Superior temporal gyrus (tissue), 1 donor: ENCODE results near the gene TRDMT1.

ENCODE experiments used
- DNase-seq: peaks from one replicate; pipeline ENCODE4 v3.0.0-alpha.2; 2016; ENCODE audit errors: extremely low spot score

TRDMT1 gene

DNA sequence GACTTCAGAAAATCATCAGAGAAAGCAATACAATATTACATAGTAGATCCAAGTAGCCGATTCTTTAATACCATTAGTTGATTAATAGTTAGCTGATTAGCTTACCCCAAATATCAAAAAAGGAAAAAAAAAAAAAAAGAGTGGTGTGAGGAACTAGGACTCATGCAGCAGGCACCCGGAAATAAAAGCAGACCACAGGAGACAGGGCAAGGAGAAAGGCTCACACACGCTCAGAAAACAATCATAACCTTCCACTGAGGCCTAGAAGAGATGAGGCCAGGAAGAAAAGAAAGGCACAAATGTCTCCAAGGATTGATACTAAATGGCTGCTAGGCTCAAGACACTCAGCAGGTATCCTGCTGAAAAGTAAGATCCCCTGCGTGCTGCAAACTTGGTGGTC, 25.9 kb downstream of the TRDMT1 start:
- no peak for DNase-seq

DNA sequence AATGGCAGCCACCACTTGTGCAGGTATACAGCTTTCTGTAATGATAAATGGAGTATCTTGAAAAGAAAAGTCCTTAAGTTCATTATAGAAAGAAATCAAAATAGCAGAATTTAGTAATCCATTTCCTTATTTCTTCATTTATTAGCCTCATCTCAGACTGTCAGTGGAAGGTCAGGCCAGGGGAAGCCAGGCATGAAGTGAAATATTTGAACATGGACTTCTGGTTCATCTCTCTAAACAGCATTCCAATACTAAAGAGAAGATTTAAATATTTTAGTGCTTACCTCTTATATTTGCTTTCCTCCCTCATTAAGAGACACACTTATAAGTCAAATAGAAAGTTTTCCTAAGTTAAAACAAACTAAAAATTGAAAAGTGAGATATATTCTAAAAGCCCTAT, 26.8 kb downstream of the TRDMT1 start:
- no peak for DNase-seq

DNA sequence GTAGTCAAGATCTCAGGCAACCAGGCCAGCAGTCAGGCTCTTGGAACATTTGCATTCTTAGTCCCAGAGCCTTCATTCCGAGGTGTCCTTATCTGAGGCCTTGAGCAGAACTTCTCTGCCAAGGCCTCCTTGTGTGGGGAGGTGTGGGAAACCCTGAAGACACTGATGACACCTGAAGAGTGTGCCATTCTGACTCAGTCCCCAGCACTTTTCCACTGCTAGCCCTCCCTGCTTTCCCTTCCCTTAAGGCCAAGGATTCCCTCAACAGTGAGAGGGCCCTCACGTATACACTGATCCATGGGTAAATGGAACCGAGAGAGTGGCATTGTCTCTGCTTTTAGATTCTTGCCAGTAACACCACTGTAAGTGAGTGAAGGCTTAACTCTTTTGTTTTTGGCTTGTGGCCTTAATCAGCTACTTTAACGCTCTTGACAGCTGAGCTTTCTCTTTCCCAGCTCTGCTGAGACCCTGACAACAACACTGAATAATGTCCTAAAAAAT, 30.3 kb downstream of the TRDMT1 start:
- no peak for DNase-seq

DNA sequence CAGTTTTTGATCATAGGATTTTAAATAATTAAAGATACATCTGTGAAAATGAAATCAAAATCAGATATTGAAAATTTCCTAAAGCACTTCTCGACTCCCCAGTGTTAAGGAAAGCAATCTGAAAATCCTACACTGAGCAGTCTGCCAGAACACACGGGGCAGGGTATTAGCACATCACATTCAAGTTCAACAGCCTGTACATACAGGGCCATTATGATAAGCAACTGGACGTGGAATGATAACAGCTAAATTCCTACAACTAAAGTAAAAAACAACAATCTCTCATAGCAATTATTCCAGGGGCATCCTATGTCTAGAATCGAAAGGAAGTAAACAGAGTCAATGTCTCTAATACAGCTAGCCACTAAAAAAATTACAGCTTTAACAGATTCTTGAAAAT, 31.7 kb downstream of the TRDMT1 start:
- DNase-seq = no peak

DNA sequence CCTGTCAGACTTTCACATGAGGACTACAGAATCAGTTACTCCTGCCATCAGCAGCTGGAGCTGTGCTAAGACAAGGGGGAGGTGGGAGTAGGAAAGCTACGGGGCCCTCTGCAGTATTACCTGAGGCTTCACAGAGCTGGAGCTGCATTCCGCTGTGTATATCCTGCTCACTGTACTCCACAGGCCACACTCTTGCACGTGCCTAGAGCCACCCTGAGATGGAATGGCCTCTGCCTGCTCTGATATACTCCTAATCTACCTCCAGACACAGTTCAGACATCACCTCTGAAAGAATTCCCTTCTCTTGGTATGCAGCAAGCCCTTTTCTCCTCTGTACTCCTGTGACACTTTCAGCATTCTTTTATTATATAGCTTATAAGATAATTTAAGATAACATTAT, 34.8 kb downstream of the TRDMT1 start:
- no peak for DNase-seq

DNA sequence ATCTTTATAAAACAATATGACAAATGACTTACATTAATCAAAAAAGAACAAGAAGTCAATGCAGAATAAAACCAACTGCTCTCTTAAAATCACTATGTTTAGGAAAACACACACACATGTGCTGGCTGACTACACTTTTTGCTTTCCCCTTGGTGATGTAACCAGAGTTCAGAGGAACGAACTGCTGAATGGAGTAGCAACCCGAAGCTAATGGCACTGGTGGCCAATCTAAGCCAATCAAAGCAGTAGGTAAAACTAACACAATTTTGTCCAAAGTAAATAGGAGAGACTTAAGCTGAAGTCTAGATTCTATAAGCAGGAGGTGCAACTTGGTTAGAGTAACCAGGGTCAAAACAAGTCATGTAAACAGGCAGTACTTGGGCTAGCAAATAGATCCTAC, 38.6 kb downstream of the TRDMT1 start:
- DNase-seq = no peak

DNA sequence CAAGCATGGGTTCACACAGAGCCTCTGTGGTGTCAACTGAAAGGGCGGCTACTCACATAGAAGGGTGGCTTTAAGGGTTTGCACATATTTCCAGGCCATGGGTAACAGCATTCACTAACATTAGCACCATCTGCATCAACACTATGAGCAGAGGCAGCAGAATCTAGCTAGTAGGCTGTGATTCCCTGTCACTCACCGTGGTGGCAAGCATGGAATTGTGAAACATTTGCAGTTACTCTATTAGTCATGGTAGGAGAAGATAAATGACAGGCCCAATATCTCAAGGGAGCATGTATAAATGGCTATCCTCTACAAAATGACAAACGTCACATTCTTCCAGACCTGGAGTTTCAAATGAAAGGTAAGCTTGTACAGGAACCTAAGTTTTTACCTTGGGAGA, 39.7 kb downstream of the TRDMT1 start:
- DNase-seq = no peak

DNA sequence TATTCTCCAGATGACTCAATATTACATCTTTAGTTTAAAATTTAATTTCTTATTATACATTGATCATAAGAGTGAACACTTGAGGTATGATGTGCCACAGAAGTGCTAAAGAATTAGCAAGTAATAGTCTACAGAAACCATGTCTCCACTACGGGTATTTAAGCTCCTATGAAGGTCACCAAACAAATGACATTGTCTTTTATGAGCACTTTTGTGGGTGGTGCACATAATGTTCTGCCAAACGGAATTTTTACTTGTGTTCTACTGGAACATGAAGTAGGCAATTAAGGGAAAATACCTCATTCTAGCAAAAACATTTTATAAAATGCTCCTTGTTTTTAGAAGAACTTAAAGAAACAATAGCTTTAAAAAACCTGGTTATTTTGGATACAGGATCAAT, 44.4 kb downstream of the TRDMT1 start:
- DNase-seq = no peak

DNA sequence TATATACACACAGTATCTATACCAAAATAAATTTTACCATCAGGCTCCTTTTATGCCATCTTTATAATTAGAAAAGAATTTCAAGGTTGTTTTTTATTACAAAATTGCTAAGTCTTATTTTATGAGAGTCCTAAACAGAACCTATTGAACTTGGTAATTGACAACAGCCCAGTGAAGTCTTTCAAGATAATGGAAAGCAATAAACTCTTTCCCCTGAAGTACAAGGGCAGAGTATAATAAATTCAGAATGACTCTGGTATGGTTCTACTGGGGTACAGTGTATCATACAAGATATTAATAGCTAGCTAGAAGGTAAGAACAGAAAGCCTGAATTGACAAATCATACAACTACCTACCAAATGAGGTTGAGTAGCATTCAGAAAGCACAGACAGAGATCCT, 45.6 kb downstream of the TRDMT1 start:
- no peak for DNase-seq

DNA sequence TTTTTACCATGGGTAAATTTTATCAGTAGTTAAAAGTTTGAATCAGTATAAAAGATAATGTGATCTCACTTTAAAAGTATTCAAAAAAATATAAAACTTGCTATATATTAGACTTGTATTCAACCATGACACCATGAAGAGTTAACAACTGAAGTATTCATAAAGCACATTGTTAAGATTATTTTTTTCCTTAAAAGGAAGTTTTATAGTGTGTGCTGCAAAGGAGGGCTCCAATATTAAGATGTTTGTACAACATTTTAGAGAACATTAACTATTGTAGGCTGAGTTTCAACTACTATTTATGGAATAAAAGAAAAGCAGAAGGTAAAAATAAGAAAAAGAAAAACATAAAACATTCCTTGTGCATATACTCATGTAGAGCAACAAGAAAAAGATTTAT, 47.4 kb downstream of the TRDMT1 start:
- no peak for DNase-seq

DNA sequence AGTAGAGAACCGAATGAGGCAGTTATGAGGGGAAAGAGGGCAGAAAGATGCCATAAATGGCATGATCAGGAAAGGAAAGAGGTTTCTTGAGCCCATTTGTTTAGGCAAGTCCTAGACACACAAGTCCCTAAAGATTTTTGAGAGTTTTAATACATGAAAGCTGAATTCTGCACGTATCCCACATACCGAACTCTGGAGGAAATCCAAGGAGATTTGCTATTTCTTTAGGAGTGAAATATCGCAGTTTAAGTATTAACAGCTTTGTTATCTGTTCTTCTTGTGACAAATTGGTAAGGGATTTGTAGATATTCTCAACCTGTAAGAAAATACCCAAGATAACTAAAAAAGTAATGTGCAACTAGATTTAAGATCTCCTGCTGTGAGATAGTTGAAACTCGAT, 48.2 kb downstream of the TRDMT1 start:
- no peak for DNase-seq

DNA sequence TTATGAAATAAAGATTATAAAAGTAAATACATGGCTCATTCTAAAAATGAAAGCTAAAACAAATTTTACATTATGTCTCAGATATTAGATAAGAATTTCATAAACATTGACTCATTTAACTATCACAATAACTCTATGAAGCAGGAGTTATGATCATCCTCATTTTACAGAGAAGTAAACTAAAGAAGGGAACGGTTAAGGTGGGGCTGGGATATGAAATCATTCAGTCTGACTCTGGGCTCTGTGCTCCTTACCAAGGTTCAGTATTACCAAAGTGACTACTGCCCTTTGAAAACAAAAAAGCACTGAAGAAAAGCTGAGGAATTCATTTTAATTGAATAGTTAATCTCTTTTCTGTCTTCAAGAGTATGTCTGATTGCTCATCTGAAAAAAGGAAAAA, 49.8 kb downstream of the TRDMT1 start:
- no peak for DNase-seq

DNA sequence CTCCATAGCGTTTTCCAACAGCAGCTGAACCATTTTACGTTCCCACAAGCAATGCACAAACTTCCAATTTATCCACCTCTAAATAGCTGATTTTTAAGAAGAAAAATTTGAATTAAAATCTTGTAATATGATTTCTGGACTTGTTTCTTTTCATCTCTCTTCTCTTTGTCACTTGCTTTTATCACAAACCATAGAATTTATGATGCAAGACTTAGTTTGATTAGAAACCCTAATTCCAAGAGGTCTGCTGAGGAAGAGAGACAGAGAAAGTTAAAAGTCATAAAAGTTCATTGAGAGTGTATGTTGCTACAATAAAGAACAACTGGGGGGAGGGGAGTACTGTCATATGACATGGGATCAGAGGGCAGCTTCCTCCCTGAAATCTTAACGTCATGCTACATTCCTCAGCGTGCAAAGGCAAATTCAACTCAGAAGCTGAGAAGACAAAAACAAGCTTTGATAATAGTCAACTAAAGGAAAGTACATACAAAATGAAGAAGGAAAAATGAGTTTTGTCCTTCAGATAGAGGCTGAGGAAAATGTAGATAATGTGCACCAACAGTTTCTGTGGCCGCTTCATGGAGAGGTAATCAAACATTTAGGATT, 53.5 kb downstream of the TRDMT1 start:
- no peak for DNase-seq

DNA sequence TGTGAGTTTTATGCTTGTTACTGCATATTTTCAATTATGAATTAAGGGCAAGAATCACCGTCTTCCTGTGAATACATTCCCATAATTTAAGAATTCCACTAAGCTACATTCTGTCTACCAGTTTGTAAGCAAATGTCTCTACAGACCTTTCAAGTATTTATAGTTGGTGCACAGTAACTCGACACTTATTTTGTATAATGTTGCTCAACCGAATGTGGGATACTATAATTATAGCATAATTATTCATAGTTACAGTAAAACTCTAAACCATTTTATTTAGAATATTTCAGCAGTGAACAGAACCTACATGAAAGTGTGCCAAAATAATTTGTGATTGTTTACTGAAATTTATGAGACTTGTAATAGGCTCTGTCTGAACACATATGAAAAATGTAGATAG, 54.6 kb downstream of the TRDMT1 start:
- DNase-seq = no peak

DNA sequence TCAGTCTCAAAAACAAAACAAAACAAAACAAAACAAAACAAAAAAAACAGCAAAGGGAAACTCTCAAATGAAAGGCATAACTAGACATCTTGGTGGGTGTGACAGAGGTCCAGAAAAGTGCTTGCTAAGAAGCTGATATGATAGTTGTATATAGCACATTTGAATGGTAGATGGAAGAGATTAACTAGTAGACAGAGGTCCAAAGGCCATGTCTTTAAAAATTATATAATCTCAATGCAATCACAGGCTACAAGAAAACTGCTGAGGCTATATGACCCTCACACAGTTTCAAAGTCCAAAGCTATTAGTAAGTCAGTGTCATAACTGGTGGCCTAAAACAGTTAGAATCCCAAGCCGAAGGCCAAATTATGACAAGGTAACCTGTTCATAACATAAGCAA, 56.2 kb downstream of the TRDMT1 start:
- no peak for DNase-seq

DNA sequence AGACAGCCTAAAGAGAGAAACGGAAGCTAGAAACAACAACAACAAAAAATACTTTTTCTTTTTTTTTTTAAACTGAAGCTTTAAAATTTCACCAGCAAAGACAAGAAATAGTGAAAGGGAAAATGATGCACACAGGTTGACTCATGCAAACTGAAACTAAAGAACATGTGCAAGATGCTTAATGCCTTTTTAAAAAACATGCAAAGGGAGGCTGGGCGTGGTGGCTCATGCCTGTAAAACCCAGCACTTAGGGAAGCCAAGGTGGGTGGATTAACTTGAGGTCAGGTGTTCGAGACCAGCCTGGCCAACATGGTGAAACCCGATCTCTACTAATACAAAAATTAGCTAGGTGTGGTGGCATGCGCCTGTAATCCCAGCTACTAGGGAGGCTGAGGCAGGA, 56.7 kb downstream of the TRDMT1 start:
- DNase-seq = no peak

DNA sequence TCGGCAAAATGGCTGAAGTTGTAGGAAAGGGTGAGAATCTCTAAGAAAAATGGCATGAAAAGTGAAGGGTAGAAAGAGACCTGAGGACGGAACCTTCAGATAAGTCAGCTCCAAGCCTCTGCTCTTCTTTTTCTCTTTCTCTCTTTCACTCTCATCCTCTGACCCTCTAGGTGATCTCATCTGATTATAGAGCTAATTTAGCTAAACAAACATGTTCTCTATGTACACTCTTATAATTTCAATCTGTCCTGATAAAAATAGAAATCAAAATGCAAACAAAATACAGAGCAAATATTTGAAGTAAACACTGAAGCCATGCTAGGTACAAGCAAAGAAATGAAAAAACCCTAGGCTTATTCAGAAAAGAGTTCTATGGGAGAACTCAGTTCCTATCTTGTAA, 57.4 kb downstream of the TRDMT1 start:
- DNase-seq = no peak

DNA sequence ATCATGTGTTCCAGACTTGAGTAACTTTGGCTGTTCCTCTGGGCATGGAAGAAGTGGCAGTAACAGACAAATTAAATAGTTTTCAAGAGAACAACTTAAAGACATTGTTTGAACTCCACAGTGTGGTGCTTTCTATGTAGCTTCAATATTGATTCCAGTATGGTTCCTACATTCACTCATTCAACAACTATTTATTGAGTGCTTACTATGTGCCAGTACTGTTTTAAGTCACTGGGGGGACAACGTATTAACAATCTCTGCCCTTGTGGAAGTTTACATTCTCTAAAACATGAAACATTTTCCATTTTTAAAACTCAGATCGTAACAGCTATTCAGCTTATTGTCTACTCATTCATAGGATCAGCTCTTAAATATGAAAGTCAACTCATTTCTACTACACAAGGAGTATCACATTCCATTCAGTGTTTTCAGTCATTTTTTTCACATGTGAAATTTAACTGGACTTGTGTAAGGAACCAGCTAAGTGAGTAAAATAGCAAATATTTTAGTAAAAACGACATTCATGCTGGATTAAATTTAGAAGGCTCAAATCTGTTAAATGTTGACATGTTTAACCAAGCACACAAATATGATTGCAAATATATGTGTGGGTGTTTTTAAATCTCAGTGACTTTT, 58.3 kb downstream of the TRDMT1 start:
- no peak for DNase-seq

DNA sequence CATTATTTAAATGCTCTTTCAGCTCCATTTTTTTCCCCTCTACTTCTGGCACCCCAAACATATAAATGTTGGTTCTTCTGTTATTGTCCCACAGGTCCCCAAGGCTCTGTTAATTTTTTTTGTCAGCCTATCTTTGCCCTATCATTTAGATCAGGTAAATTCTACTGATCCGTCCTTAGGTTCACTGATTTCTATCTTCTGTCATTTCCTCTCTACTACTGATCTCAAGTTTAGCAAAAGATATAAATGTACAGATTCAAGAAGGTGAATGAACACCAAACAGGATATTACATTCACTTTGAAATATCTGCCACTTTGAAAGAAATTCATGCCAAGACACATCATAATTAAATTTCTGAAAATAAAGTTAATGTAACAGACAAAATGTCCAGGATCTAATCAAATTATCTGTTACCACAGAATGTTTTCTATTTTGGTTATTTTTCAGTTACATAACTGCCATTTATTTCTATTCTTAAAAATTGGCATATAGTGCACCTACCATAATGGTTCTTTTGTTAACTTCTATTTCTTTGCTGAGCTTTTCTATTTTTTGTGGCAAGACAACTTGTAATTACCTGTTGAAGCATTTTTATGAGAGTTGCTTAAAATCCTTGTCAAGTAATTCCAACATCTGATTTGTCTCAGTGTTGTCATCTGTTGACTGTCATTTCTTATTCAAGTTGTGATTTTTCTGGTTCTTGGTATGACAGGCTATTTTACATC, 59.8 kb downstream of the TRDMT1 start:
- DNase-seq = no peak

DNA sequence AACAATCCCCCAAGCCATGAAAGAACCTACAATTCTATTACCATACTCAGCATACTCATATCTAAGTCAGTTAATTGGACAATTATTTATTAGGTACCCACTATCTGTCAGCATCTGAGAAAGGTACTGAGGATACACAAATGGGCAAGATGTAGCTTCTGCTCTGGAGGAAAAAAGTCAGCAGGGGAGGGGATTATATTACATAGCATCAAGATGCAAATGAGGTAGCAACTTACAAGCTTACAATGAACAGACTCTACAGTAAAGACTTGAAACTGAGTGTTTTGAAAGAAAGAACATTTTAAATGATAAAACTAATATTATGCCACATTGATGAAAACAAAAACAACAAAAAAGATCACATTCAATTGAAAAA, 61.1 kb downstream of the TRDMT1 start:
- DNase-seq = no peak

DNA sequence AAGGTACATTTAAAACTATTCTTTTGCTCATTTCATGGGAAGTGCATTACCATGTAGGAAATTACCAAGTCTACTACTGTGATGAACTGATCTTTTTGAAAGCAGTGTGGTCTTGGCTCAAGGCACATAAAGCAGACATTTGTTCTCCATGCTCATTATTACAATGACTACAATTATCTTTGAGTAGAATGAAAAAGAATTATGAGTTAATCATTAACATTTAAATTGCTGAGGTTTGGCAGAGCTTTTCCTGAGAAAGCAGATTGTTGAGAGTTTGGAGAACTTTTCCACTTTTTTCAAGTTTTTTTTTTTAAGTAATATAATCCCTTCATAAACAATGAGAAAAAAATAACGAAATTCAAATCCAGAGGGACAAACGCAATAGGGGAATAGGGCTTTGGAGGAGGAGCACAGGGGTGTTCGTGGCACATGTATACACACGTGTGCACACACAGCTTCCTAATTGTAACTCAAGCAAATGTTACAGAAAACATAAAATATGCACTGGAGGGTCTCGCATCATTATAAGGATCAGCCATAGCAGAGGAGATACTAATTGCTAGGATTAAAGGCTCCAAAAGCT, 62.9 kb downstream of the TRDMT1 start:
- DNase-seq = no peak

DNA sequence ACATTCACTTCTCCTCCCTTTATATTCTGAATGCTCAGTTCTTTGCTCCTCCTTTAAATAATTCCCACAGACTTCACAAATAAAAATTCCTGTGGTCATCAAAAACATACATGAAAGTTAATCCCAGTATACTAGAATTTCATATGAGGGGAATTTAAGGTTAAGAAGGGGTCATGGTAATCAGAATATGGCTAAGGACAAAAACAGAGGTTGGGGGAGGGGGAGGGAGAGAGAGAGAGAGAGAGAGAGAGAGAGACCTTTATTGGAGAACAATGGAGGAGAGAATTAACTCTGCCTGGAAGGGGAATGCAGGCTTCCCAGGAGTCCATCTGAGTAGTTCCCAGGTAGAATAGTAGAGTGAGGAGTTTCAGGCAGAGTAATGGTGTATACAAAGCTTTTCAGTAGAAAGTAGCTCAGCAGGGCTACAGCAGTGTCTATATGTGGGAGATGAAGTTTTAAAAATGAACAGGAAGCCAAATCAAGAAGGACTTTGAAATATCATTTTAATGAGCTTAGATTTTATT, 66.7 kb downstream of the TRDMT1 start:
- DNase-seq = no peak

DNA sequence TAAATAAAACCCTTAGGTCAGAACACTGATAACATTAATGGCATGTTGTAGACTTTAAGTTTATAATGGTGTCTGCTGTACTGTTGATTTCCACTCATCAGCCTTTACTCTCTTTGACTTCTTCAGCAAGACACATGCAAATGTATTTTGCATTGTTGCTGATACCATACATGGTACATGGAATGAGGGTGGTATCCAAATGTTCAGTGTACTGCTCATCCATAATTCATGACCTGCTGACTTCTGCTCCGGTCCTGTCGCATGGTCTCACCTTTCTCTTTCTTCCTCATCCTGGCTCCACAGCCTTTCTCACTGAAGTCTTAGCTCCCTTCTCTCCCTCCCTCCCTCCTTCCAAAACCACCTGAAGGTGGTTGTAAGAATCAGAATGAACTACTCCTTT, 67.2 kb downstream of the TRDMT1 start:
- DNase-seq = no peak
